Right lobe of liver (tissue), 6 donors: Measurements from ENCODE around the gene CCDC174. TPM values are rescaled to one million over a fixed set of nuclear protein-coding genes. Genes with fewer than 3 reads are reported as not detected.

ENCODE experiments used
- ATAC-seq, 4 donors: fragments of 200-7000 bp; cut with Tn5 transposase; one replicate each; pipeline ENCODE4 v1.9.1; 2020; ENCODE audit warnings: mild to moderate bottlenecking in 4 of 4, moderate library complexity in 4 of 4
- DNase-seq, 3 donors: peaks; one replicate each; pipeline ENCODE4 v3.0.0-alpha.2; 2020
- H3K27ac ChIP-seq, 3 donors: fragments of 200-600 bp; one replicate each; pipeline ENCODE4 v1.8.0; 2022
- H3K27me3 ChIP-seq, 2 donors: fragments of 200-600 bp; one replicate each; pipeline ENCODE4 v1.8.0; 2022
- H3K36me3 ChIP-seq, 4 donors: fragments of 200-600 bp; sonication (generic) in 1 of 4; one replicate each; pipeline versions ENCODE4 v1.5.1 to v1.8.0; 2017 to 2022; ENCODE audit warnings: control low read depth in 1 of 4
- H3K4me1 ChIP-seq, 4 donors: fragments of 200-600 bp; sonication (generic) in 1 of 4; one replicate each; pipeline versions ENCODE4 v1.5.1 to v1.8.0; 2017 to 2022; ENCODE audit warnings: control low read depth in 1 of 4
- H3K4me3 ChIP-seq, 3 donors: fragments of 200-600 bp; one replicate each; pipeline ENCODE4 v1.8.0; 2022
- H3K9me3 ChIP-seq, 4 donors: fragments of 200-600 bp; sonication (generic) in 1 of 4; one replicate each; pipeline versions ENCODE4 v1.5.1 to v1.8.0; 2017 to 2022; ENCODE audit warnings: control low read depth in 1 of 4
- CTCF ChIP-seq, 4 donors: fragments of 200-600 bp in 3 of 4; fragments of 450-650 bp in 1 of 4; IDR thresholded peaks; one replicate each; pipeline versions ENCODE4 v1.5.1 to v1.8.0; 2016 to 2022; ENCODE audit warnings: antibody characterized with exemption in 4 of 4, mild to moderate bottlenecking in 2 of 4
- POLR2A ChIP-seq: fragments of 450-650 bp; IDR thresholded peaks from one replicate; pipeline ENCODE4 v1.6.1; 2017; ENCODE audit warnings: antibody characterized with exemption, mild to moderate bottlenecking
- WGBS: methylation state at CpG from one replicate; pipeline ENCODE4 v1.1.6; 2018; ENCODE audit warnings: low coverage, low lambda C conversion rate; ENCODE audit not compliant: insufficient coverage; ENCODE audit errors: missing lambda C conversion rate; 5-methylcytosine and 5-hydroxymethylcytosine counted together
- intact Hi-C, 2 donors: fragments of 100-400 bp; cut with DNase I; formaldehyde crosslinking; loops; one replicate each; pipeline versions ENCODE4 v1.11.2 to v1.14.1; 2022
- long read RNA-seq: library from polyadenylated mRNA; unstranded; transcript quantifications from one replicate; pipeline ENCODE4 v2.0.0, GENCODE V29; 2019
- total RNA-seq, 6 experiments: library from RNA; depleted of rRNA in 2 of 6; stranded (reverse); fragments of >200 nt in 2 of 6; fragmentation: NEBNext Ultra II Directional in 3 of 6; extraction: Animal tissue kit (Norgen Biotek cat#: 25700) in 3 of 6; gene quantifications; one replicate each; pipeline versions ENCODE4 v1.1.0 to v1.2.4, GENCODE V29; 2016 to 2023
- donor health status: DM: no; HTN: yes; CAD: no.
- donor health status: DM: no; HTN: no; CAD: no.
- donor health status: DM: no; HTN: no; CAD: no.
- donor health status: DM: no; HTN: yes; CAD: no.
- donor health status: DM: no; HTN: yes; CAD: no.

CCDC174 gene
- total RNA-seq, result 10 to 100 TPM in 3 of 6 experiments, 1 to 10 TPM in 3; 7.5 to 11.7 (median 10.6) TPM
- long read RNA-seq, partial matches to known transcripts, result 8 of 9 reads
- long read RNA-seq, other reads (novel, unspliced or antisense), result 0 of 9 reads

GRCh38 chr3:14651440-14652251 lies at the start of gene CCDC174:
Gene CCDC174 (plus strand): TSS chr3:14651762. CDS start chr3:14651837, 75 bp downstream.
- H3K27ac ChIP-seq, result peak within 1 kb of the TSS; percentile 83 to 87 (median 84)

GRCh38 chr3:14602006-14602803 lies 49.4 kb upstream of the CCDC174 start:
- no peaks in the 10 kb centered on the region for H3K27me3 ChIP-seq
- peak overlapping the region in 2 of 3 donors; percentile 29 to 33 for H3K4me3 ChIP-seq
- H3K36me3 ChIP-seq, result no peaks in the 10 kb centered on the region
- DNase-seq, result no peak
- intact Hi-C loops, result no loop called here
- H3K4me1 ChIP-seq, result peaks cover 0 to 5% (median 0%) of the 10 kb centered on the region in 4 donors
- ATAC-seq, result peak in 1 of 4 donors; percentile 15
- no peak for TF ChIP-seq POLR2A
- TF ChIP-seq CTCF (IDR thresholded peaks at IDR 0.05), result peak in 2 of 4 donors; percentile 6 to 15
- WGBS, result 14% methylated on average over 6 of the region's 66 CpGs
- no peak overlapping the region for H3K27ac ChIP-seq
- no peaks in the 10 kb centered on the region for H3K9me3 ChIP-seq

More at GRCh38 chr3:14651440-14652251, at the start of gene CCDC174:
- WGBS, result 0% methylated on average over 23 of the region's 47 CpGs
- Histone ChIP-seq H3K4me1 (peaks cover 0 to 42% (median 15%) of the 10 kb centered on the region in 4 donors), H3K36me3 (peaks cover 0 to 24% (median 8%) of the 10 kb centered on the region in 4 donors), H3K9me3 (no peaks in the 10 kb centered on the region), H3K27me3 (no peaks in the 10 kb centered on the region), H3K4me3 (peak within 1 kb of the TSS; percentile 77 to 92 (median 91))
- intact Hi-C loops, result no loop called here
- TF ChIP-seq POLR2A, result peak; percentile 83
- TF ChIP-seq CTCF (IDR thresholded peaks at IDR 0.05), result no peak
- ATAC-seq, result peak; percentile 95 to 99 (median 98)
- peak; percentile 90 to 97 (median 92) for DNase-seq

- no peak overlapping the region for H3K27ac ChIP-seq
- 46% methylated on average over 4 of the region's 85 CpGs for WGBS
- intact Hi-C loops, result no loop called here
- no peaks in the 10 kb centered on the region for H3K27me3 ChIP-seq
- peak overlapping the region in 2 of 3 donors; percentile 29 to 33 for H3K4me3 ChIP-seq
- TF ChIP-seq CTCF (IDR thresholded peaks at IDR 0.05), result no peak
- TF ChIP-seq POLR2A, result no peak
- H3K9me3 ChIP-seq, result no peaks in the 10 kb centered on the region
- peaks cover 0 to 5% (median 0%) of the 10 kb centered on the region in 4 donors for H3K4me1 ChIP-seq
- ATAC-seq (peak; percentile 45 to 74 (median 60)), DNase-seq (no peak)
- H3K36me3 ChIP-seq, result no peaks in the 10 kb centered on the region
Measured at GRCh38 chr3:14602804-14603644, 48.5 kb upstream of the CCDC174 start.

GRCh38 chr3:14605067-14605466 lies 46.5 kb upstream of the CCDC174 start:
- Histone ChIP-seq H3K27me3 (no peaks in the 10 kb centered on the region), H3K4me3 (no peak overlapping the region), H3K9me3 (no peaks in the 10 kb centered on the region), H3K36me3 (no peaks in the 10 kb centered on the region), H3K27ac (no peak overlapping the region), H3K4me1 (peaks cover 0 to 5% (median 0%) of the 10 kb centered on the region in 4 donors)
- 74% methylated on average over 4 of the region's 5 CpGs for whole genome bisulfite sequencing
- intact Hi-C loops, result no loop called here
- no peak for ATAC-seq
- no peak for DNase-seq
- TF ChIP-seq CTCF (IDR thresholded peaks at IDR 0.05) (no peak), POLR2A (no peak)
